GM21390 (cell line): ENCODE data around the gene BCL2L14.

Source experiments
- ATAC-seq: cut with Tn5 transposase; IDR thresholded peaks from one replicate; pipeline ENCODE4 v1.9.1; 2021; ENCODE audit not compliant: unreplicated experiment

BCL2L14 gene

GRCh38 chr12:12054993-12055392 lies 15.7 kb upstream of the BCL2L14 start:
- ATAC-seq = no peak

GRCh38 chr12:12056951-12057350 lies 13.8 kb upstream of the BCL2L14 start:
- no peak for ATAC-seq

DNA sequence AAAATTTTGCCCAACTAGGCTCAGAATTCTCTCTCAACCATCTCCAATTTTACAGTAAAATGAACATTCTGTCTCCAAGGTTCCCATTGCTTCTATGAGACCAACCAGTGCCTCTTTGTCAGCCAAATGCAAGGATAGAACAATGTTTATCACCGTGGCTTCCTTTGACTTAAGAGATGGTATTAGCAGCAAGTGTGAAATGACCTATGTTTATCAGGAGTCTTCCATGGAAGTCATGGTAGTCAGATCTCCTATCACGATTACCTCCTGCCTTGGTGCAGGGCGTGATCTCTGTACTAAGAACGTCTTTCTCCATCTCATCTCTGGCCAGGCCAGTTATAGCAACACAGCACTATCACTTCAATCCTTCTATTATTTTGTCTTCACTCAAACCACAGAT lies 6.1 kb upstream of the BCL2L14 start:
- no peak for ATAC-seq

DNA sequence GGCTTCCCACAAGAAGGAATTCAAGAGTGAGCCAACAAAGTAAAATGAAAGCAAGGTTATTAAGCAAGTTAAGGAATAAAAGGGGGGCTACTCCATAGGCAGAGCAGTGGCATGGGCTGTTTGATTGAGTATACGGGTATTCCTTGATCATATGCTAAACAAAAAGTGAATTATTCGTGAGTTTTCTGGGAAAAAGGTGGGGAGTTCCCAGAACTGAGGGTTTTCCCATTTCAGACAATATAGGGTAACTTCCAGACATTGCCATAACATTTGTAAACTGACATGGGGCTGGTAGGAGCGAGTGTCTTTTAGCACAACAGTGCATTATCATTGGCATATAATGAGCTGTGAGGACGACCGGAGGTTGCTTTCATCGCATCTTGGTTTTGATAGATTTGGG lies 2.0 kb upstream of the BCL2L14 start:
- no peak for ATAC-seq

- no peak for ATAC-seq
These were observed 754 bp upstream of the BCL2L14 start for GRCh38 chr12:12069821-12070548.

GRCh38 chr12:12072064-12072760 lies 1.5 kb downstream of the BCL2L14 start:
- ATAC-seq = peak; percentile 53

GRCh38 chr12:12079291-12079690 lies 8.6 kb downstream of the BCL2L14 start:
- no peak for ATAC-seq

DNA sequence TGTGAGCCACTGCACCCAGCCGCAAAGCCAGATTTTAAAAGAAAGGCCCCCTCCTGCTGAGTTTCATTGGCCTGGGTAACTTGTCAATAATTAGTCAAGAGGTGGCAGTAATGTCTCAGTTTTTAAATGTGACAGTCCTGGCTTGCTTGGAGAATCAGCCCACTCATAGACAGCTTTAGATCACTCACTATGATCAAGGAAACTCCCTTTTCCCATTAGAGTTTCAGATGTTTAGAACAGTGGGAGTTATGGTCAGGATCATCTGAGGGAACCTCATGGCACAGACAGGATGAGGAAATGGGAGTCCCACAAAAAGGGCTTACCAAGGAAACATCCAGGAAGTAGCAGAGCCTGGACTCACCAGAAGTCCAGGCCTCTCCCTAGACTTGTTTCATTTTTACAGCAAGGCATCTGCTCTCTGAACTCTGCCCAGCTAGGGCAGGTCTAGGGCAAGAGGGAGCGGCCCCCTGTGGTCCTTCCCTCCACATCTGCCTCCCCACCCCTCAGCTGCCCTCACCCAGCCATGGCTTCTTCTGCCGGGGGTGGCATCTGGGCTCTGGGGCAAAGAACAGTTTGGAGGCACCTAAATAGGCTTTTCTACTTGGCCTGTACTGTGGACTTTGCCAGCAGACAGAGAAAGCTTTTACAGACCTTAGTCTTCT lies 11.2 kb downstream of the BCL2L14 start:
- no peak for ATAC-seq

- no peak for ATAC-seq
These were observed 12.9 kb downstream of the BCL2L14 start for GRCh38 chr12:12083688-12084087.

DNA sequence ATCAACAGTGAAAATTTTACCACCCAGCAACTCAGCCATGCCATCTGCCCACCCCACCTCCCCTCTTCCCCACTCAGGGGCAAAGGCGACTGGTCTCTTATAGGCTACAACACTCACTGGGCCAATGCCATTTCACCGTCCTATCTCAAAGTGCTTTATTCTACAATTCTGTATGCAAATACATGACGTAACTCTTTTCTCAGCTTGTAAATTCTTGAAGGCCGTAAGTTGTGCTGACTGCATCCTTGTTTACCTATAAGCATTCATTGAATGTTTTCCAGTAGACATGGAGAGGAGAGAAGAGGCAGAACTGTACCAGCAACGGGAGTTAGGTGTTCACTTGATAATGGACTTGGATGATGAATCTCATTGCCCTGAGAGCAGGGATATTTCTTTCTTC lies 15.6 kb downstream of the BCL2L14 start:
- no peak for ATAC-seq

- ATAC-seq = no peak
These were observed 16.4 kb downstream of the BCL2L14 start for GRCh38 chr12:12086973-12087692.

DNA sequence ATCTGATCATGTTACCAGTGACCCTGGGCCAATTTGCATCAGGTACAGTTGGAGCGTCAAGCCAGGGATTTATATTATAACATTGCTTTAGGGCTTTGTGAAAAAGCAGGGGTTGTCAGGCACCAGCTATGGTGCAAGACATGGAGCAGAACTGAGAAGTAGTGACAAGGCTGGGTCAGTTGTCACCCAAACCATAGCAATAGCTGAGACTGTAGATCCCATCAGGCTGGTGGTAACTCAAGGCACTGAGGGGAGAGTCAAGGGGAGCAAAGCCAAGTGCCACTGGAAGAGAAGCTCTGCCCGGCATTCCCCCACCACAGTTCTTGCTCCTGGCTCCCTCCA lies 16.9 kb downstream of the BCL2L14 start:
- ATAC-seq = no peak

GRCh38 chr12:12088147-12088546 lies 17.4 kb downstream of the BCL2L14 start:
- no peak for ATAC-seq

- no peak for ATAC-seq
These were observed 18.0 kb downstream of the BCL2L14 start for GRCh38 chr12:12088761-12089160.

DNA sequence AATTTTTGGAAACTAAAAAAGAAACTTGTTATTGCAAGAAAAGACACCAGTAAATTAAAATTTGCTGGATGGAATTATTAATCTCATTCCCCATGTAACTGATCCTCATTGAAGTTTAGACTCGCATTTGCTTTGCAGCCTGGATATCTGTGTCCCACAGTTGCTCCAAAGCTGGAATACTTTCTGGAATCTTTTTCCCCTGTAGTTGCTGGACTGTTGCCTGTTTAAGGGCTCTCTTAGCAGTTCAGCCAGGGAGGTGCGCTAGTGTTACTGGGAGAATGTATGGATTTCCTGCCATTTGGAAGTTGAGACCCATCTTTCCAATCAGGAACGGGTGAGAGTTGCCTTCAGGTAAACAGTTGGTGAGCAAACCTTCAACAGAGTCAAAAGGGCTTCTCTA lies 20.3 kb downstream of the BCL2L14 start:
- no peak for ATAC-seq

GRCh38 chr12:12091977-12092663 lies 21.4 kb downstream of the BCL2L14 start:
- no peak for ATAC-seq

- no peak for ATAC-seq
These were observed 23.7 kb downstream of the BCL2L14 start for GRCh38 chr12:12094481-12094880.

GRCh38 chr12:12095021-12095420 lies 24.3 kb downstream of the BCL2L14 start:
- ATAC-seq = no peak

DNA sequence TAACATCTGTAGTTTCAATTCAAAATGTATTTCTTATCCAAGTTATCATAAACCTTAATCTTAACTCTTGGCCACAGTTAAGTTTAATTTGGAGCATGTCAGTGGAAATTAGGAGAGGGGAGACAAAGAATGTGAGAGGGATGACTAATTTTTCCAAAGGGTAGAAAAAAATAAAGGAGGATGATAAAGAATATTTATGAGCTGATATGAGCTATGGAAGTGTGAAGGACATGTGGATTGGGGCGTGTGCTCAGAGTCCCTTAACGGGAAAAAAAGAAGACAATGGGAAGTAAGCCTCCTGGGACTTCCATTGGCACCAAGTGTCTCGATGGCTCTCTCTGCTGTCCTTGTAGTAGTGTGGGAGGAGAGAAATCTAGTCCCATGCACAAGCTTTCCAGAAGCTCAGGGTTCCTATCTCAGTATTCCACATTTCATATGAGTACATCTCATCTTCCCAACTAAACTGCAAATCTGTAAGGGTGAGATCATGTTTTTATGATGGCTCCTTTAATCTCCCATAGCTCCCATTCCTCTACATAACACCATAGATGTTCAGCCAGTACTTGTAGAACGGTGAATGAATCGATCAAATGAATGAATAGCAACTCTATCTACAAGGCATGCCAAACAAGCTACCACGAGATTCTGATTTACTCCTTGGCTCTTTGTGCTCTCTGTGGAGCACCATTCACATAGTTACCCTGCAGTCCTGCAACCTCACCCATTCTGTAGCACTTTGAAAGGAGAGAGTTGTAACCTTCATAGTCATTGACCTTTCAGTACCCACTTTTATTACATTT lies 27.4 kb downstream of the BCL2L14 start:
- ATAC-seq = no peak

GRCh38 chr12:12098691-12099015 lies 27.9 kb downstream of the BCL2L14 start:
- no peak for ATAC-seq
